Activated CD8-positive, alpha-beta T cell treated with anti-CD3 and anti-CD28 coated beads for 36 hours (primary cell): ENCODE results near the gene KCNJ10. TPM values are rescaled to one million over a fixed set of nuclear protein-coding genes. Genes with fewer than 3 reads are reported as not detected.

Source experiments
- ATAC-seq: fragments of 200-7000 bp; cut with Tn5 transposase; one replicate; pipeline ENCODE4 v1.10.0; 2021; ENCODE audit warnings: mild to moderate bottlenecking, moderate library complexity
- CTCF ChIA-PET: fragments of 350-600 bp; sonication (Branson Sonifier 250); formaldehyde crosslinking; loops from one replicate; lab custom pipeline; 2021; ENCODE audit warnings: antibody characterized with exemption; lab: Charles Lee
- POLR2A ChIA-PET: fragments of 350-600 bp; sonication (Branson Sonifier 250); formaldehyde crosslinking; loops from one replicate; lab custom pipeline; 2021; ENCODE audit warnings: antibody characterized with exemption; lab: Charles Lee
- DNase-seq: peaks from one replicate; pipeline ENCODE4 v3.0.0-alpha.2; 2020
- H3K27ac Mint-ChIP-seq: one replicate; pipeline ENCODE4 v1.8.0; 2021; ENCODE audit warnings: mild to moderate bottlenecking, mixed read lengths
- H3K27me3 Mint-ChIP-seq: one replicate; pipeline ENCODE4 v1.8.0; 2021; ENCODE audit warnings: mixed read lengths
- H3K36me3 Mint-ChIP-seq: one replicate; pipeline ENCODE4 v1.8.0; 2021; ENCODE audit warnings: low read depth, mixed read lengths
- H3K4me1 Mint-ChIP-seq: one replicate; pipeline ENCODE4 v1.8.0; 2021; ENCODE audit warnings: low read depth, mixed read lengths
- H3K4me3 Mint-ChIP-seq: one replicate; pipeline ENCODE4 v1.8.0; 2021; ENCODE audit warnings: mild to moderate bottlenecking, moderate library complexity, mixed read lengths
- H3K9me3 Mint-ChIP-seq: one replicate; pipeline ENCODE4 v1.8.0; 2021; ENCODE audit warnings: mixed read lengths
- CTCF ChIP-seq: fragments of 200-600 bp; IDR thresholded peaks from one replicate; pipeline ENCODE4 v1.8.0; 2022; ENCODE audit warnings: antibody characterized with exemption, mild to moderate bottlenecking
- intact Hi-C: fragments of 100-400 bp; cut with micrococcal nuclease; formaldehyde crosslinking; loops from one replicate; pipeline ENCODE4 v1.10.0; 2022
- total RNA-seq, 2 experiments: library from RNA; stranded (reverse); gene quantifications; one replicate each; pipeline ENCODE4 v1.2.3, GENCODE V29; 2021

The KCNJ10 gene
- total RNA-seq, 2 experiments from 2014 or later: 0.14 to 0.29 TPM

DNA sequence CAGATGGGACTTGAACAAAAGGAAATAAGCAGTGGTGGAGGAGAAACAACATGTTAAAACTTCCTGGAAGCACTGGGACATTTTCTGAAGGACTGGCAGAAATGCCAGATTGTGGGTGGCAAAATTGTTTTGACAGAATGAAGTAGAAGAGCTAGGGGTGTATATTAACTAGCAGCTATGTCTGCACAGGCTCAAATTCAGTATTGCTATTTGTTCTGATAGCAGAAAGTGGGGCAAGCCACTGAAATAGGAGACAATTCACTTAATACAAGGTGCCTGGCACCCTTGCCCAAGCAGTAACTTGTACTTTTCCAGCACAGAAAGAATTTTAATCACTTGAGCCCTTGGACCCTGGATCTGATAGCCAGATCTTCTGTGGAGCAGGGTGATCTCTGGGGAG, 26.4 kb downstream of the KCNJ10 start:
- peaks cover 9% of the 10 kb centered on the region for H3K27me3 Mint-ChIP-seq
- ATAC-seq: no peak
- DNase-seq: no peak
- TF ChIP-seq CTCF: no peak
- intact Hi-C loops: no loop called here
- H3K9me3 Mint-ChIP-seq: no peaks in the 10 kb centered on the region
- no peak overlapping the region for H3K4me3 Mint-ChIP-seq
- peaks cover 12% of the 10 kb centered on the region for H3K4me1 Mint-ChIP-seq
- POLR2A ChIA-PET: no interaction called here
- CTCF ChIA-PET: interaction anchor here (1.2 to 21.6 kb wide), 3 partner anchors 13 to 37 kb away, joined by 3 to 693 read pairs (median 8); partner anchors contain the start of genes KCNJ10 and KCNJ9
- no peak overlapping the region for H3K27ac Mint-ChIP-seq
- H3K36me3 Mint-ChIP-seq: no peaks in the 10 kb centered on the region

DNA sequence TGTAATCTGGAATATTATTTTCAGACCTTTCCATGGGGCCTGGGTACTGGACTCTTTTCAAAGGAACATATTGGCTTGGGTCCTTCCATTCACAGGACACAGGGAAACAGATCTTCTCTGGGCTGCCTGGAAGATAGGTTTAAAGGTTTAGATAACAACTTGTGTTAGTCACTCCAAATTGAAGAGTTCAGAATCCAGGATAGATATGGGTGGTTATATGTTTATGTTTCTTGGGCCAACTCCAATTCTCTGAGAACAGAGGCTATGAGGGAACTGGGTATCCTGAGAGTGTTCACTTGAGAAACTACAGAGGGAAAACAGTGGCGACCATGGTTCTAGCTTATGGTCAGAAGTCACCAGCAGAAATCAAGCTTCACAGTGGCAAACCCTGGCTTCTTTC, 29.5 kb downstream of the KCNJ10 start:
- Mint-ChIP-seq H3K27ac (no peak overlapping the region), H3K27me3 (peaks cover 2% of the 10 kb centered on the region), H3K9me3 (no peaks in the 10 kb centered on the region), H3K4me1 (no peaks in the 10 kb centered on the region), H3K36me3 (no peaks in the 10 kb centered on the region), H3K4me3 (no peak overlapping the region)
- ATAC-seq: no peak
- intact Hi-C loops: no loop called here
- POLR2A ChIA-PET: interaction anchor here (1.6 kb wide), 1 partner anchor 115 kb away, joined by 4 read pairs; the partner anchor contains the start of gene TAGLN2
- TF ChIP-seq CTCF: no peak
- DNase-seq: no peak
- CTCF ChIA-PET: interaction anchor here (0.7 to 21.6 kb wide), 4 partner anchors 33 to 35 kb away, joined by 3 to 693 read pairs (median 4); partner anchors contain the start of genes KCNJ10 and KCNJ9

GRCh38 chr1:160032165-160032820, 37.7 kb downstream of the KCNJ10 start:
- no peaks in the 10 kb centered on the region for H3K27me3 Mint-ChIP-seq
- ChIA-PET POLR2A (interaction anchor here (0.8 to 2.9 kb wide), 8 partner anchors 9 to 107 kb away, joined by 3 to 20 read pairs (median 5); partner anchors contain the start of genes KCNJ9 and TAGLN2), CTCF (interaction anchor here (1.1 to 5.0 kb wide), 8 partner anchors 14 to 322 kb away, joined by 3 to 66 read pairs (median 18); partner anchors contain the start of gene IGSF8)
- peak overlapping the region; percentile 81 for H3K27ac Mint-ChIP-seq
- peak overlapping the region; percentile 88 for H3K4me3 Mint-ChIP-seq
- peaks cover 4% of the 10 kb centered on the region for H3K36me3 Mint-ChIP-seq
- TF ChIP-seq CTCF: no peak
- intact Hi-C loops: loop anchor here (10.0 kb wide), 1 partner anchor 53 kb away; the partner anchor contains the start of gene KCNJ9
- peak; percentile 11 for DNase-seq
- ATAC-seq: no peak
- H3K9me3 Mint-ChIP-seq: no peaks in the 10 kb centered on the region
- H3K4me1 Mint-ChIP-seq: peaks cover 29% of the 10 kb centered on the region

DNA sequence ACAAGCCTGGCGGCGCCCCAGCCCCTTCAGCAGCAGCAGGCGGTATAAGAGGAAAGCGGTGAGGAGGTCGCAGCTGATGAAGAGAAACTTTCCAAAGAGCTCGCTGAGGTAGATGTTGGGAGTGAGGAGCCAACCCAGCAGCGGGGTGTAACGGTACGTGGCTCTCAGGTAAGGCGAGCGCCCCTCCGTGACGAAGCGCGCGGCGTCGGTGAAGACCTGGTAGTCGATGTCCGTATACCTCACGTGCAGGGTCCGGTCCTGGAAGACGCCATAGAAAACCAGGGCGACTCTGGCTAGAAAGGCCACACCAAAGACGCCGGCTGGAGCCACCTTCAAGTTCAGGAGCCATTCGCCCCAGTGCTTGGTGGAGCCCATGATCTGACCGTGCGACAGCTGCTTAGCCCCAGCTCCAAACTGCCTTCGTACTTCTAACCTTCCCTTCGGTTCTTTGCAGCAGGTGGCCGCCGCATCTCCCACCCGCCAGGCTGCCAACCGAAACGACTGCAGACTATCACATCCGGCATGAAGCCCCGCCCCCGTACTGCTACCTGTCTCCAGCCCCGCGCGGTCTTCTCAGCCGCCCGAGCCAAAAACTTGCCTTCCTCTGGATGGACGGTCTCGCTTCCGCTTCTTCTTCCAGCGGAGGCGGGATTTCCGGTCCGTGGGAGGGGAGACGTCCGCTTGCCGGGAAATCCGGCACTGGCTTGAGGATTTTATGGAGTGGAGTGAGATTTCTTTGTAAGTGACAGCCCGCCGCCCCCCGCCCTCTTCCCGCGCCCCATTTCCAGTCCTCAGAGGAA, 38.4 kb downstream of the KCNJ10 start, which contains the start of gene PIGM:
TSS of gene PIGM (minus strand) at position 626 of the 800 bp plus-strand sequence. CDS start at position 375, 251 bp downstream.
- CTCF ChIA-PET: interaction anchor here (1.1 to 5.0 kb wide), 12 partner anchors 9 to 323 kb away, joined by 3 to 66 read pairs (median 7); partner anchors contain the start of genes IGSF8 and TAGLN2
- POLR2A ChIA-PET: interaction anchor here (0.6 to 2.9 kb wide), 14 partner anchors 8 to 313 kb away, joined by 3 to 20 read pairs (median 5); partner anchors contain the start of genes KCNJ9 and TAGLN2
- no peaks in the 10 kb centered on the region for H3K27me3 Mint-ChIP-seq
- peak within 1 kb of the TSS; percentile 81 for H3K27ac Mint-ChIP-seq
- intact Hi-C loops: loop anchor here (10.0 kb wide), 1 partner anchor 53 kb away; the partner anchor contains the start of gene KCNJ9
- TF ChIP-seq CTCF: no peak
- ATAC-seq (peak; percentile 99), DNase-seq (peak; percentile 98)
- H3K4me1 Mint-ChIP-seq: peaks cover 32% of the 10 kb centered on the region
- H3K4me3 Mint-ChIP-seq: peak within 1 kb of the TSS; percentile 88
- peaks cover 7% of the 10 kb centered on the region for H3K36me3 Mint-ChIP-seq
- H3K9me3 Mint-ChIP-seq: no peaks in the 10 kb centered on the region
